Activated CD4-positive, CD25-positive, alpha-beta regulatory T cell treated with anti-CD3 and anti-CD28 coated beads, Interleukin-2, amount 50 U/mL, for 72 hours (primary cell): ENCODE measurements around the gene GPX7.

Source experiments
- DNase-seq: peaks from one replicate; pipeline ENCODE4 v3.0.0; 2021

GPX7 gene

GRCh38 chr1:52631759-52632331 lies 29.7 kb downstream of the GPX7 start:
- DNase-seq = no peak

GRCh38 chr1:52632732-52633290 lies 30.6 kb downstream of the GPX7 start, which contains the start of gene SHISAL2A:
SHISAL2A (plus strand) TSS chr1:52633168; CDS start chr1:52633494, 326 bp downstream.
- peak; percentile 62 for DNase-seq

- DNase-seq = peak; percentile 59
These were observed 31.2 kb downstream of the GPX7 start for GRCh38 chr1:52633291-52633754.

- no peak for DNase-seq
These were observed 31.9 kb downstream of the GPX7 start for GRCh38 chr1:52634111-52634510.

GRCh38 chr1:52635321-52636089 lies 33.3 kb downstream of the GPX7 start:
- DNase-seq = no peak

GRCh38 chr1:52636721-52637695 lies 34.8 kb downstream of the GPX7 start:
- peak; percentile 54 for DNase-seq

- DNase-seq = no peak
These were observed 35.8 kb downstream of the GPX7 start for GRCh38 chr1:52637946-52638345.

GRCh38 chr1:52640697-52641096 lies 38.5 kb downstream of the GPX7 start:
- DNase-seq = no peak

GRCh38 chr1:52641307-52641706 lies 39.1 kb downstream of the GPX7 start:
- DNase-seq = no peak

GRCh38 chr1:52645261-52645660 lies 43.1 kb downstream of the GPX7 start:
- no peak for DNase-seq

GRCh38 chr1:52651904-52652303 lies 49.7 kb downstream of the GPX7 start:
- no peak for DNase-seq

GRCh38 chr1:52653207-52653849 lies 51.2 kb downstream of the GPX7 start:
- DNase-seq = no peak

GRCh38 chr1:52654063-52654462 lies 51.9 kb downstream of the GPX7 start:
- no peak for DNase-seq

GRCh38 chr1:52657702-52658101 lies 55.5 kb downstream of the GPX7 start:
- no peak for DNase-seq
